Amniotic stem cell (primary cell): ENCODE measurements around the gene SIGLEC12.
"Not testable (repeated sequence)": the region's sequence is repeated elsewhere in the genome, so short reads cannot be mapped to it uniquely, and the experiment has no call there.

Source experiments
- DNase-seq: peaks from one replicate; lab custom pipeline; 2025; lab: John Stamatoyannopoulos, UW

SIGLEC12 gene

GRCh38 chr19:51457351-51458013, 44.1 kb downstream of the SIGLEC12 start:
- DNase-seq: no peak

- DNase-seq: no peak
Measured at GRCh38 chr19:51456541-51457290, 44.9 kb downstream of the SIGLEC12 start.

GRCh38 chr19:51450730-51451307, 50.8 kb downstream of the SIGLEC12 start:
- DNase-seq: no peak

GRCh38 chr19:51448411-51449016, 53.1 kb downstream of the SIGLEC12 start:
- no peak for DNase-seq

- no peak for DNase-seq
Measured at GRCh38 chr19:51448011-51448410, 53.6 kb downstream of the SIGLEC12 start.

- not testable (repeated sequence) for DNase-seq
Measured at GRCh38 chr19:51447510-51447909, 54.1 kb downstream of the SIGLEC12 start.

GRCh38 chr19:51441410-51442390, 59.9 kb downstream of the SIGLEC12 start:
- no peak for DNase-seq
